K562 (cell line): ENCODE measurements around the gene TCF25. TPM values are rescaled to one million over a fixed set of nuclear protein-coding genes. Genes with fewer than 3 reads are reported as not detected.

ENCODE experiments used
- CXXC5 ChIP-seq: fragments of 250-450 bp; sonication (Bioruptor Pico); IDR thresholded peaks from 2 replicates; pipeline ENCODE4 v1.8.0; 2022; ENCODE audit warnings: inconsistent platforms, mild to moderate bottlenecking, moderate library complexity
- ELF1 ChIP-seq: fragments of 200-800 bp; sonication (Bioruptor generic); IDR thresholded peaks from 2 replicates; pipeline ENCODE4 v1.6.1; 2016; ENCODE audit warnings: missing genetic modification characterization, missing compliant biosample characterization
- EZH2 ChIP-seq: IDR thresholded peaks from 2 replicates; pipeline ENCODE4 v1.6.1; 2012; ENCODE audit warnings: low read depth, mild to moderate bottlenecking, inconsistent platforms, low read length, borderline replicate concordance
- FIP1L1 ChIP-seq: fragments of 200-400 bp; formaldehyde crosslinking; IDR thresholded peaks from 2 replicates; pipeline ENCODE4 v1.6.1; 2018; ENCODE audit warnings: mild to moderate bottlenecking, low read depth, low read length; ENCODE audit not compliant: poor library complexity, severe bottlenecking
- GABPA ChIP-seq: fragments of 200-800 bp; sonication (Bioruptor generic); conservative IDR thresholded peaks from 2 replicates; pipeline ENCODE4 v1.6.1; 2016; ENCODE audit warnings: low read depth, missing genetic modification characterization, missing compliant biosample characterization
- ILK ChIP-seq: fragments of 450-650 bp; IDR thresholded peaks from 2 replicates; pipeline ENCODE4 v1.6.1; 2016; ENCODE audit warnings: missing genetic modification characterization, low read depth, mild to moderate bottlenecking, missing compliant biosample characterization, moderate library complexity, borderline replicate concordance
- NFIC ChIP-seq: fragments of 450-650 bp; IDR thresholded peaks from 2 replicates; pipeline ENCODE4 v1.6.1; 2017; ENCODE audit warnings: mild to moderate bottlenecking, inconsistent platforms
- POLR2AphosphoS5 ChIP-seq: IDR thresholded peaks from 2 replicates; pipeline ENCODE4 v1.6.1; 2011; ENCODE audit warnings: mild to moderate bottlenecking, low read depth, low read length, moderate library complexity; ENCODE audit not compliant: control insufficient read depth, insufficient read depth
- PYGO2 ChIP-seq: fragments of 450-650 bp; IDR thresholded peaks from 2 replicates; pipeline ENCODE4 v1.6.1; 2016; ENCODE audit warnings: mild to moderate bottlenecking, missing genetic modification characterization, moderate library complexity, missing compliant biosample characterization
- RB1 ChIP-seq: fragments of 450-650 bp; IDR thresholded peaks from 2 replicates; pipeline ENCODE4 v1.6.1; 2017; ENCODE audit warnings: low read depth, mild to moderate bottlenecking
- RBBP5 ChIP-seq: fragments of 200-600 bp; sonication (generic); IDR thresholded peaks from 2 replicates; pipeline ENCODE4 v1.6.1; 2012; ENCODE audit warnings: borderline replicate concordance, mild to moderate bottlenecking, low read length, control low read depth, inconsistent platforms; ENCODE audit not compliant: insufficient read depth, poor library complexity, severe bottlenecking
- SMAD2 ChIP-seq: fragments of 150-350 bp; IDR thresholded peaks from 2 replicates; pipeline ENCODE4 v1.6.1; 2014; ENCODE audit warnings: low read depth, mild to moderate bottlenecking, low read length
- SRF ChIP-seq, 2 experiments: fragments of 250-450, 450-650 bp in 1 of 2; sonication (Bioruptor Pico) in 1 of 2; sonication (generic) in 1 of 2; formaldehyde crosslinking; IDR thresholded peaks; 2 replicates each; pipeline versions ENCODE4 v1.5.0 to v1.5.1; 2020 to 2022; ENCODE audit warnings: mild to moderate bottlenecking in 1 of 2, missing genetic modification reagents in 1 of 2
- ZNF175 ChIP-seq: fragments of 200-800 bp; sonication (Bioruptor generic); IDR thresholded peaks from 2 replicates; pipeline ENCODE4 v1.6.1; 2016; ENCODE audit warnings: low read depth, mild to moderate bottlenecking, missing genetic modification characterization, missing compliant biosample characterization
- ZNF282 ChIP-seq: sonication (generic); formaldehyde crosslinking; IDR thresholded peaks from 2 replicates; pipeline ENCODE4 v1.8.1; 2023; ENCODE audit warnings: missing genetic modification reagents
- ZNF785 ChIP-seq: fragments of 250-450 bp; sonication (Bioruptor Pico); IDR thresholded peaks from 2 replicates; pipeline ENCODE4 v1.4.0; 2020; ENCODE audit warnings: mild to moderate bottlenecking
- polyA plus RNA-seq, 8 experiments: library from polyadenylated mRNA; depleted of rRNA in 4 of 8; stranded (reverse) in 5 of 8; unstranded in 3 of 8; fragments of >200 nt; fragmentation: Nextera tagmentation in 2 of 8; fragmentation: Illumina TruSeq in 1 of 8; extraction: Ambion mirVana in 2 of 8; extraction: Trizol in 1 of 8; gene quantifications; 2 replicates each; pipeline versions ENCODE4 v1.2.1 to v1.2.3, GENCODE V29; 2011 to 2014; ENCODE audit warnings: inconsistent platforms in 1 of 8, missing spikeins in 1 of 8
- total RNA-seq, 7 experiments: library from RNA; depleted of rRNA in 6 of 7; stranded (reverse); fragments of >200 nt in 6 of 7; fragmentation: Illumina TruSeq in 2 of 7; extraction: Trizol in 2 of 7; gene quantifications; 2 replicates each; pipeline versions ENCODE4 v1.2.1 to v1.2.3, GENCODE V29; 2011 to 2021; ENCODE audit warnings: low replicate concordance in 1 of 7
- TF ChIP-seq, protein P1 (sequence below): fragments of 200-800 bp; sonication (Bioruptor generic); IDR thresholded peaks from 2 replicates; pipeline ENCODE4 v1.6.1; 2017; ENCODE audit warnings: missing genetic modification characterization, missing compliant biosample characterization
- TF ChIP-seq, protein P2 (sequence below): fragments of 250-450 bp; sonication (Bioruptor Pico); IDR thresholded peaks from 2 replicates; pipeline ENCODE4 v1.9.0; 2021; ENCODE audit warnings: mild to moderate bottlenecking
- TF ChIP-seq, protein P3 (sequence below): fragments of 450-650 bp; IDR thresholded peaks from 2 replicates; pipeline ENCODE4 v1.7.1; 2018; ENCODE audit warnings: mild to moderate bottlenecking, low read depth; ENCODE audit not compliant: partially characterized antibody
- TF ChIP-seq, protein P4 (sequence below): fragments of 250-450 bp; sonication (Bioruptor Pico); IDR thresholded peaks from 2 replicates; pipeline ENCODE4 v1.8.0; 2021; ENCODE audit warnings: mild to moderate bottlenecking, moderate library complexity

The TCF25 gene
- total and polyA plus RNA-seq, 9 of the 15 experiments (the other 6 are each of a cell fraction or from before 2014, with no cell fraction given), result 9.0 to 154 (median 83.8) TPM

DNA sequence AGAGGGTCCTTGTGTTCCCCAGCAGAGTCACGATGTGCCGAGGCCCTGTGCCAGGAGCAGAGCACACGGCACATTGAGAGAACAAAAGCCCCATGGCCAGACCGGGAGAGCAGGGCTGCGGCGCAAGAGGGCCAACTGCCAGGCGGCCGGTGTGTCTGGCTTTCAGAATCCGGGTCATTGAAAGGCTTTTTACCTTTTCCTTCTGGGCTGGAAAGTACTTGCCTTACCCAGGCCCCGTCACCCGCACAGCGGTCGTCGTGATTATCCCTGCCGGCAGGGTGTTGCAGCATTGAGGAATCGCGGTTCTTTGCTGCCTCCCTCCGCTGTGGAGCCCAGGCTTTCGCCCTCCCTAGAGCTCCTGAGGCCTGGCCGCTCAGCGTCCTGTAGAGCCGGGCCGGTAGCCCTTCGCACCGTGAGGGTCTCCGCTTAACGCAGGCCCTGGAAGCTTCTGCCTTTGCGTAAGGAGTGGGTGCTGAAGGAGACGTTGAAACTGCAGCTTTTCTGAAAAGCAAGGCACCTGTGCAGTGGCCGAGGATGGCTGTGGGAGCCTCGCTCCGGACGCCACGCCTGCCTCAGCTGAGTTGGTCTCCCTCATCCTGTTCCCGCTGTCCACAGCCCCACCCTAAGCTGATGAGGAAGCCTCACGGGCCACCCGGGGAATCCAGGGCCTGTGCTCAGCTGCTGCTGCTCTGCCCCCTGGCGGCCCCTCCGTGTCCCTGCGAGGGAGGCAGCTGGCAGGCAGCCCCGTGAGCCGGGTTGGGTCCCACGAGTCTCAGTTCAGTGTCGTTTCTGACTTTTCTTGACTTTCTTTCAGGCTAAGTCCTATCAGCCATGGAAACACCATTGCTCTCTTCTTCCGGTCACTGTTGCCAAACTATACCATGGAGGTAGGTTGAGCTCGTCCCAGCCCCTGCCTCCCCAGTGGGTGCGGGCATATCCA lies 36.7 kb downstream of the TCF25 start (continued):
- TF ChIP-seq, protein P1, sequence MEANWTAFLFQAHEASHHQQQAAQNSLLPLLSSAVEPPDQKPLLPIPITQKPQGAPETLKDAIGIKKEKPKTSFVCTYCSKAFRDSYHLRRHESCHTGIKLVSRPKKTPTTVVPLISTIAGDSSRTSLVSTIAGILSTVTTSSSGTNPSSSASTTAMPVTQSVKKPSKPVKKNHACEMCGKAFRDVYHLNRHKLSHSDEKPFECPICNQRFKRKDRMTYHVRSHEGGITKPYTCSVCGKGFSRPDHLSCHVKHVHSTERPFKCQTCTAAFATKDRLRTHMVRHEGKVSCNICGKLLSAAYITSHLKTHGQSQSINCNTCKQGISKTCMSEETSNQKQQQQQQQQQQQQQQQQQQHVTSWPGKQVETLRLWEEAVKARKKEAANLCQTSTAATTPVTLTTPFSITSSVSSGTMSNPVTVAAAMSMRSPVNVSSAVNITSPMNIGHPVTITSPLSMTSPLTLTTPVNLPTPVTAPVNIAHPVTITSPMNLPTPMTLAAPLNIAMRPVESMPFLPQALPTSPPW (CRISPR knock-in tag), result peak; percentile 27; the same call in 1 of the 2 replicates
- TF ChIP-seq ZNF785 (CRISPR knock-in tag) (no peak), PYGO2 (tag) (no peak), SRF (CRISPR knock-in tag; IDR thresholded peaks at IDR 0.05) (peak in 1 of 2 experiments; percentile 26; a peak in 1 of 4 replicates), ZNF175 (CRISPR knock-in tag) (no peak), ELF1 (tag) (no peak), ILK (no peak), RBBP5 (no peak), FIP1L1 (no peak), CXXC5 (CRISPR knock-in tag) (no peak), POLR2AphosphoS5 (peak; percentile 42; the same call in 1 of the 2 replicates), EZH2 (no peak), NFIC (peak; percentile 52), SMAD2 (no peak), RB1 (peak; percentile 59; the same call in 1 of the 2 replicates), ZNF282 (CRISPR knock-in tag) (no peak), GABPA (no peak)
- TF ChIP-seq, protein P2, sequence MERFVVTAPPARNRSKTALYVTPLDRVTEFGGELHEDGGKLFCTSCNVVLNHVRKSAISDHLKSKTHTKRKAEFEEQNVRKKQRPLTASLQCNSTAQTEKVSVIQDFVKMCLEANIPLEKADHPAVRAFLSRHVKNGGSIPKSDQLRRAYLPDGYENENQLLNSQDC (CRISPR knock-in tag), result no peak
- TF ChIP-seq, protein P3, sequence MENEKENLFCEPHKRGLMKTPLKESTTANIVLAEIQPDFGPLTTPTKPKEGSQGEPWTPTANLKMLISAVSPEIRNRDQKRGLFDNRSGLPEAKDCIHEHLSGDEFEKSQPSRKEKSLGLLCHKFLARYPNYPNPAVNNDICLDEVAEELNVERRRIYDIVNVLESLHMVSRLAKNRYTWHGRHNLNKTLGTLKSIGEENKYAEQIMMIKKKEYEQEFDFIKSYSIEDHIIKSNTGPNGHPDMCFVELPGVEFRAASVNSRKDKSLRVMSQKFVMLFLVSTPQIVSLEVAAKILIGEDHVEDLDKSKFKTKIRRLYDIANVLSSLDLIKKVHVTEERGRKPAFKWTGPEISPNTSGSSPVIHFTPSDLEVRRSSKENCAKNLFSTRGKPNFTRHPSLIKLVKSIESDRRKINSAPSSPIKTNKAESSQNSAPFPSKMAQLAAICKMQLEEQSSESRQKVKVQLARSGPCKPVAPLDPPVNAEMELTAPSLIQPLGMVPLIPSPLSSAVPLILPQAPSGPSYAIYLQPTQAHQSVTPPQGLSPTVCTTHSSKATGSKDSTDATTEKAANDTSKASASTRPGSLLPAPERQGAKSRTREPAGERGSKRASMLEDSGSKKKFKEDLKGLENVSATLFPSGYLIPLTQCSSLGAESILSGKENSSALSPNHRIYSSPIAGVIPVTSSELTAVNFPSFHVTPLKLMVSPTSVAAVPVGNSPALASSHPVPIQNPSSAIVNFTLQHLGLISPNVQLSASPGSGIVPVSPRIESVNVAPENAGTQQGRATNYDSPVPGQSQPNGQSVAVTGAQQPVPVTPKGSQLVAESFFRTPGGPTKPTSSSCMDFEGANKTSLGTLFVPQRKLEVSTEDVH, result peak; percentile 36
- TF ChIP-seq, protein P4, sequence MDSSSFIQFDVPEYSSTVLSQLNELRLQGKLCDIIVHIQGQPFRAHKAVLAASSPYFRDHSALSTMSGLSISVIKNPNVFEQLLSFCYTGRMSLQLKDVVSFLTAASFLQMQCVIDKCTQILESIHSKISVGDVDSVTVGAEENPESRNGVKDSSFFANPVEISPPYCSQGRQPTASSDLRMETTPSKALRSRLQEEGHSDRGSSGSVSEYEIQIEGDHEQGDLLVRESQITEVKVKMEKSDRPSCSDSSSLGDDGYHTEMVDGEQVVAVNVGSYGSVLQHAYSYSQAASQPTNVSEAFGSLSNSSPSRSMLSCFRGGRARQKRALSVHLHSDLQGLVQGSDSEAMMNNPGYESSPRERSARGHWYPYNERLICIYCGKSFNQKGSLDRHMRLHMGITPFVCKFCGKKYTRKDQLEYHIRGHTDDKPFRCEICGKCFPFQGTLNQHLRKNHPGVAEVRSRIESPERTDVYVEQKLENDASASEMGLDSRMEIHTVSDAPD (CRISPR knock-in tag), result no peak
